CD4-positive, alpha-beta T cell (primary cell): ENCODE data around the gene P2RX5. TPM values are rescaled to one million over a fixed set of nuclear protein-coding genes. Genes with fewer than 3 reads are reported as not detected.

ENCODE experiments used
- ATAC-seq: fragments of 200-7000 bp; cut with Tn5 transposase; one replicate; pipeline ENCODE4 v1.10.0; 2022; ENCODE audit warnings: mild to moderate bottlenecking; ENCODE audit not compliant: poor library complexity
- CTCF ChIA-PET: fragments of 350-600 bp; sonication (Branson Sonifier 250); formaldehyde crosslinking; loops from one replicate; lab custom pipeline; 2021; ENCODE audit warnings: antibody characterized with exemption, inconsistent platforms; lab: Charles Lee
- POLR2A ChIA-PET: fragments of 350-600 bp; sonication (Branson Sonifier 250); formaldehyde crosslinking; loops from one replicate; lab custom pipeline; 2021; ENCODE audit warnings: antibody characterized with exemption, inconsistent platforms; lab: Charles Lee
- DNase-seq, 14 experiments: peaks; one replicate each; pipeline ENCODE4 v3.0.0-alpha.2; 2013 to 2020; ENCODE audit warnings: mixed read lengths in 2 of 14
- H3K27ac ChIP-seq, 2 donors: one replicate each; pipeline versions ENCODE4 v1.5.1 to v1.7.0; 2013; ENCODE audit warnings: low read length in 2 of 2, low read depth in 1 of 2, mild to moderate bottlenecking in 1 of 2
- H3K27me3 ChIP-seq, 2 experiments: 1 replicate in 1 of 2; 2 replicates in 1 of 2; pipeline versions ENCODE4 v1.6.1 to v1.7.0; 2013; ENCODE audit warnings: low read length in 2 of 2, control low read depth in 1 of 2, mild to moderate bottlenecking in 1 of 2, moderate library complexity in 1 of 2; ENCODE audit not compliant: insufficient read depth in 2 of 2, control insufficient read depth in 1 of 2
- H3K36me3 ChIP-seq: one replicate; pipeline ENCODE4 v1.6.1; 2013; ENCODE audit warnings: low read length, control low read depth; ENCODE audit not compliant: insufficient read depth
- H3K4me1 ChIP-seq: one replicate; pipeline ENCODE4 v1.6.1; 2013; ENCODE audit warnings: low read length, control low read depth; ENCODE audit not compliant: insufficient read depth
- H3K4me3 ChIP-seq: one replicate; pipeline ENCODE4 v1.5.1; 2013; ENCODE audit warnings: mild to moderate bottlenecking, low read length, moderate library complexity
- H3K9me3 ChIP-seq, 2 experiments: 1 replicate in 1 of 2; 2 replicates in 1 of 2; pipeline versions ENCODE4 v1.6.1 to v1.7.0; 2013; ENCODE audit warnings: low read length in 2 of 2, mild to moderate bottlenecking in 2 of 2, control low read depth in 1 of 2, moderate library complexity in 1 of 2; ENCODE audit not compliant: control insufficient read depth in 1 of 2, insufficient read depth in 1 of 2
- H3K27ac Mint-ChIP-seq: one replicate; pipeline ENCODE4 v1.8.0; 2020; ENCODE audit warnings: mixed read lengths
- H3K27me3 Mint-ChIP-seq: one replicate; pipeline ENCODE4 v1.8.0; 2021; ENCODE audit warnings: mixed read lengths
- H3K36me3 Mint-ChIP-seq: one replicate; pipeline ENCODE4 v1.8.0; 2021; ENCODE audit warnings: low read depth, mixed read lengths
- H3K4me1 Mint-ChIP-seq: one replicate; pipeline ENCODE4 v1.8.0; 2021; ENCODE audit warnings: low read depth, mixed read lengths
- H3K4me3 Mint-ChIP-seq: one replicate; pipeline ENCODE4 v1.8.0; 2020; ENCODE audit warnings: mild to moderate bottlenecking, mixed read lengths
- H3K9me3 Mint-ChIP-seq: one replicate; pipeline ENCODE4 v1.8.0; 2020; ENCODE audit warnings: mixed read lengths
- CTCF ChIP-seq: fragments of 200-600 bp; IDR thresholded peaks from one replicate; pipeline ENCODE4 v1.8.0; 2022; ENCODE audit warnings: antibody characterized with exemption, mild to moderate bottlenecking
- intact Hi-C, 2 experiments: fragments of 100-400 bp; cut with DNase I in 1 of 2; cut with micrococcal nuclease in 1 of 2; formaldehyde crosslinking; loops; one replicate each; pipeline versions ENCODE4 v1.15.1 to v1.9.0; 2023 to 2025; cut with DNase I, micrococcal nuclease
- total RNA-seq, 174 experiments: library from RNA in 2 of 174; stranded (reverse) in 2 of 174; gene quantifications; one replicate each; pipeline ENCODE4 v1.2.3 and lab custom pipeline; 2021 to 2026

Gene P2RX5
- total RNA-seq, 2 experiments from 2014 or later, result 14.3 to 16.0 TPM

DNA sequence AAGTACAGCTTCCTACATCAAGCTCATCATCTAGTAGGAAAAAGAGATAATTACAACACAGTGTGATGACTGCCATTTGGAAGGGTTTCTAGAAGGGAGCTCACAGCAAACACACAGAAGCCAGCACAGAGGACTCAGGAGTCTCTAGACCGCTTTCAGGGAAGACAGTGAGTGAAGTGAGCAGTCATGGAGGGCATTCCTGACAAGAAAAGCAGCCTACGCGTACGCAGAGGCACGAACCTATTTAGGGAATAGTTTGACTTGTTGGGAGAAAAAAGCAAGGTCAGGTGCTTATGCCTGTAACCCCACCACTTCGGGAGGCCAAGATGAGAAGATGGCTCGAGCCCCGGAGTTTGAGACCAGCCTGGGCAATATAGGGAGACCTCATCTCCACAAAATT, 19.3 kb upstream of the P2RX5 start:
- Histone ChIP-seq H3K4me1 (peaks cover 46% of the 10 kb centered on the region), H3K9me3 (no peaks in the 10 kb centered on the region), H3K27me3 (no peaks in the 10 kb centered on the region), H3K4me3 (no peak overlapping the region), H3K36me3 (peaks cover 51% of the 10 kb centered on the region), H3K27ac (no peak overlapping the region)
- Mint-ChIP-seq H3K27me3 (no peaks in the 10 kb centered on the region), H3K4me3 (no peak overlapping the region), H3K9me3 (peaks cover 2% of the 10 kb centered on the region), H3K36me3 (peaks cover 74% of the 10 kb centered on the region), H3K27ac (peak overlapping the region; percentile 8), H3K4me1 (peaks cover 52% of the 10 kb centered on the region)
- TF ChIP-seq CTCF, result no peak
- ATAC-seq (no peak), DNase-seq (no peak)
- POLR2A ChIA-PET, result no interaction called here
- CTCF ChIA-PET, result no interaction called here
- intact Hi-C loops, result no loop called here

DNA sequence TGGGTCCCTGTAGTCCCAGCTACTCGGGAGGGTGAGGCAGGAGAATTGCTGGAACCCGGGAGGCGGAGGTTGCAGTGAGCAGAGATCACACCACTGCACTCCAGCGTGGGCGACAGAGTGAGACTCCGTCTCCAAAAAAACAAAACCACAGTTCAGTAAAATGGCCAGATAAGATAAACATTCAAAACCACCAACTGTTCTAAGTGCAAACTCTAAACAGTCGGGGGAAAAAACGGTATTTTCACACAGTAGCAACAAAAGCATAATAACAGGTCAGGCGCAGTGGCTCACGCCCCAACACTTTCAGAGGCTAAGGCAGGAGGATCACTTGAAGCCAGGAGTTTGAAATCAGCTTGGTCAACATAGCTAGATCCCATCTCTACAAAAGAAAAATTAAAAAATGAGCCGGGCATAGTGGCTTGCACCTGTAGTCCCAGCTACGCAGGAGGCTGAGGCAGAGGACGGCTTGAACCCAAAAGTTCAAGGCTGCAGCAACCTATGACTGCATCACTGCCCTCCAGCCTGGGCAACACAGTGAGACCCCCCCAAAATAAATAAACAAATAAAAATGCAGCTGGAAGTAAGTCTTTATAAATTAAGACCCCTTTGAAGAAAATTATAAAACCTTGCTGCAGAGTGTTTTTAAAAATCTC, 17.0 kb upstream of the P2RX5 start:
- peak overlapping the region; percentile 23 for H3K4me3 Mint-ChIP-seq
- Histone ChIP-seq H3K27ac (peak overlapping the region in 1 of 2 donors; percentile 22), H3K4me3 (no peak overlapping the region), H3K27me3 (no peaks in the 10 kb centered on the region), H3K9me3 (no peaks in the 10 kb centered on the region), H3K4me1 (peaks cover 35% of the 10 kb centered on the region), H3K36me3 (peaks cover 37% of the 10 kb centered on the region)
- no peaks in the 10 kb centered on the region for H3K27me3 Mint-ChIP-seq
- TF ChIP-seq CTCF, result no peak
- CTCF ChIA-PET, result interaction anchor here (1.1 to 1.4 kb wide), 2 partner anchors 25 to 133 kb away, joined by 3 to 5 read pairs; partner anchors contain the start of gene NCBP3
- ATAC-seq, result no peak
- H3K27ac Mint-ChIP-seq, result peak overlapping the region; percentile 85
- peaks cover 50% of the 10 kb centered on the region for H3K4me1 Mint-ChIP-seq
- intact Hi-C loops, result no loop called here
- DNase-seq, result peak in 4 of 14 experiments; percentile 8 to 45 (median 27)
- peaks cover 53% of the 10 kb centered on the region for H3K36me3 Mint-ChIP-seq
- H3K9me3 Mint-ChIP-seq, result peaks cover 2% of the 10 kb centered on the region
- POLR2A ChIA-PET, result interaction anchor here (1.0 to 3.3 kb wide), 2 partner anchors 9 to 17 kb away, joined by 5 to 35 read pairs; partner anchors contain the start of genes HASPIN and P2RX5

DNA sequence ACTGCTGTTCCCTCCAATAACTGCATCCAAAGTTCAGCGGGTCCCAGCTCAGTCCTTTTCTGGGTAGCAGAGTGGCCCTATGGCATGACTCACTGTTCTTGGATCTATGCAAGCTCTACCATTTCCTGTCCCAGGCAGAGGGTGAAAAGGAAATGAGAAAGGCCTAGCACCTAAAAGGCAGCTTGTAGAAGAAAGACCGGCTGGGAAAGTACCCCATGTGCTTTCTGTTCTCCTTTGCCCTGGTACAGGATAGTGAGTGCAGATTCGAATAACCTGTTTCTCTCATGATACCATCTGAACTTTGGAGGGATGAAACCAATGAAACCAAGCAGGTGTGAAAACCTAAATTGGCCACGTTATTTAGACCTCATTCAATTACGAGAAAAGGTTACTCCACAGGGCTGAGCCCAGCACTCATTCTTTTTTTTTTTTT, 15.0 kb upstream of the P2RX5 start:
- Mint-ChIP-seq H3K9me3 (peaks cover 2% of the 10 kb centered on the region), H3K4me3 (peak overlapping the region; percentile 68), H3K27ac (peak overlapping the region; percentile 83), H3K36me3 (peaks cover 33% of the 10 kb centered on the region), H3K27me3 (no peaks in the 10 kb centered on the region), H3K4me1 (peaks cover 50% of the 10 kb centered on the region)
- peak; percentile 32 to 95 (median 58) for DNase-seq
- ATAC-seq, result peak; percentile 93
- Histone ChIP-seq H3K27ac (peak overlapping the region in 1 of 2 donors; percentile 52), H3K4me3 (peak overlapping the region; percentile 16), H3K27me3 (no peaks in the 10 kb centered on the region), H3K9me3 (no peaks in the 10 kb centered on the region), H3K36me3 (peaks cover 17% of the 10 kb centered on the region), H3K4me1 (peaks cover 35% of the 10 kb centered on the region)
- no peak for TF ChIP-seq CTCF
- intact Hi-C loops, result loop anchor here in 1 of 2 experiments (1.0 to 2.0 kb wide), 3 partner anchors 12 to 74 kb away; partner anchors contain the start of genes CTNS, HASPIN, P2RX5 and SHPK
- CTCF ChIA-PET, result interaction anchor here (1.3 to 1.9 kb wide), 2 partner anchors 12 to 28 kb away, joined by 8 read pairs; partner anchors contain the start of gene HASPIN
- POLR2A ChIA-PET, result interaction anchor here (0.6 to 3.3 kb wide), 10 partner anchors 11 to 432 kb away, joined by 3 to 35 read pairs (median 5); partner anchors contain the start of genes CTNS, CYB5D2, HASPIN and NCBP3
